Right lobe of liver (tissue), 6 donors: ENCODE results near the gene GUCY2D. TPM values are rescaled to one million over a fixed set of nuclear protein-coding genes. Genes with fewer than 3 reads are reported as not detected.

Source experiments
- ATAC-seq, 4 donors: fragments of 200-7000 bp; cut with Tn5 transposase; one replicate each; pipeline ENCODE4 v1.9.1; 2020; ENCODE audit warnings: mild to moderate bottlenecking in 4 of 4, moderate library complexity in 4 of 4
- DNase-seq, 3 donors: peaks; one replicate each; pipeline ENCODE4 v3.0.0-alpha.2; 2020
- H3K27ac ChIP-seq, 3 donors: fragments of 200-600 bp; one replicate each; pipeline ENCODE4 v1.8.0; 2022
- H3K27me3 ChIP-seq, 2 donors: fragments of 200-600 bp; one replicate each; pipeline ENCODE4 v1.8.0; 2022
- H3K36me3 ChIP-seq, 4 donors: fragments of 200-600 bp; sonication (generic) in 1 of 4; one replicate each; pipeline versions ENCODE4 v1.5.1 to v1.8.0; 2017 to 2022; ENCODE audit warnings: control low read depth in 1 of 4
- H3K4me1 ChIP-seq, 4 donors: fragments of 200-600 bp; sonication (generic) in 1 of 4; one replicate each; pipeline versions ENCODE4 v1.5.1 to v1.8.0; 2017 to 2022; ENCODE audit warnings: control low read depth in 1 of 4
- H3K4me3 ChIP-seq, 3 donors: fragments of 200-600 bp; one replicate each; pipeline ENCODE4 v1.8.0; 2022
- H3K9me3 ChIP-seq, 4 donors: fragments of 200-600 bp; sonication (generic) in 1 of 4; one replicate each; pipeline versions ENCODE4 v1.5.1 to v1.8.0; 2017 to 2022; ENCODE audit warnings: control low read depth in 1 of 4
- POLR2A ChIP-seq: fragments of 450-650 bp; IDR thresholded peaks from one replicate; pipeline ENCODE4 v1.6.1; 2017; ENCODE audit warnings: antibody characterized with exemption, mild to moderate bottlenecking
- WGBS: methylation state at CpG from one replicate; pipeline ENCODE4 v1.1.6; 2018; ENCODE audit warnings: low coverage, low lambda C conversion rate; ENCODE audit not compliant: insufficient coverage; ENCODE audit errors: missing lambda C conversion rate; 5-methylcytosine and 5-hydroxymethylcytosine counted together
- intact Hi-C, 2 donors: fragments of 100-400 bp; cut with DNase I; formaldehyde crosslinking; loops; one replicate each; pipeline versions ENCODE4 v1.11.2 to v1.14.1; 2022
- total RNA-seq, 6 experiments: library from RNA; depleted of rRNA in 2 of 6; stranded (reverse); fragments of >200 nt in 2 of 6; fragmentation: NEBNext Ultra II Directional in 3 of 6; extraction: Animal tissue kit (Norgen Biotek cat#: 25700) in 3 of 6; gene quantifications; one replicate each; pipeline versions ENCODE4 v1.1.0 to v1.2.4, GENCODE V29; 2016 to 2023
- TF ChIP-seq, protein P1 (sequence below), 4 donors: fragments of 200-600 bp in 3 of 4; fragments of 450-650 bp in 1 of 4; IDR thresholded peaks; one replicate each; pipeline versions ENCODE4 v1.5.1 to v1.8.0; 2016 to 2022; ENCODE audit warnings: antibody characterized with exemption in 4 of 4, mild to moderate bottlenecking in 2 of 4
- donor health status: DM: no; HTN: yes; CAD: no.
- donor health status: DM: no; HTN: no; CAD: no.
- donor health status: DM: no; HTN: no; CAD: no.
- donor health status: DM: no; HTN: yes; CAD: no.
- donor health status: DM: no; HTN: yes; CAD: no.

The GUCY2D gene
- total RNA-seq, 6 experiments from 2014 or later = 0.33 TPM; not detected in 5

GRCh38 chr17:8048236-8048635 lies 45.8 kb downstream of the GUCY2D start:
- Histone ChIP-seq H3K36me3 (no peaks in the 10 kb centered on the region), H3K4me3 (no peak overlapping the region), H3K4me1 (no peaks in the 10 kb centered on the region), H3K9me3 (no peaks in the 10 kb centered on the region), H3K27me3 (no peaks in the 10 kb centered on the region), H3K27ac (no peak overlapping the region)
- ATAC-seq (no peak), DNase-seq (no peak)
- TF ChIP-seq POLR2A = no peak
- TF ChIP-seq, protein P1, sequence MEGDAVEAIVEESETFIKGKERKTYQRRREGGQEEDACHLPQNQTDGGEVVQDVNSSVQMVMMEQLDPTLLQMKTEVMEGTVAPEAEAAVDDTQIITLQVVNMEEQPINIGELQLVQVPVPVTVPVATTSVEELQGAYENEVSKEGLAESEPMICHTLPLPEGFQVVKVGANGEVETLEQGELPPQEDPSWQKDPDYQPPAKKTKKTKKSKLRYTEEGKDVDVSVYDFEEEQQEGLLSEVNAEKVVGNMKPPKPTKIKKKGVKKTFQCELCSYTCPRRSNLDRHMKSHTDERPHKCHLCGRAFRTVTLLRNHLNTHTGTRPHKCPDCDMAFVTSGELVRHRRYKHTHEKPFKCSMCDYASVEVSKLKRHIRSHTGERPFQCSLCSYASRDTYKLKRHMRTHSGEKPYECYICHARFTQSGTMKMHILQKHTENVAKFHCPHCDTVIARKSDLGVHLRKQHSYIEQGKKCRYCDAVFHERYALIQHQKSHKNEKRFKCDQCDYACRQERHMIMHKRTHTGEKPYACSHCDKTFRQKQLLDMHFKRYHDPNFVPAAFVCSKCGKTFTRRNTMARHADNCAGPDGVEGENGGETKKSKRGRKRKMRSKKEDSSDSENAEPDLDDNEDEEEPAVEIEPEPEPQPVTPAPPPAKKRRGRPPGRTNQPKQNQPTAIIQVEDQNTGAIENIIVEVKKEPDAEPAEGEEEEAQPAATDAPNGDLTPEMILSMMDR (IDR thresholded peaks at IDR 0.05) = no peak
- intact Hi-C loops = loop anchor here in 1 of 2 donors (10.0 kb wide), 1 partner anchor 143 kb away; no protein-coding TSS in a partner anchor
- WGBS = no CpG with 5 or more reads among the region's 12 CpGs

DNA sequence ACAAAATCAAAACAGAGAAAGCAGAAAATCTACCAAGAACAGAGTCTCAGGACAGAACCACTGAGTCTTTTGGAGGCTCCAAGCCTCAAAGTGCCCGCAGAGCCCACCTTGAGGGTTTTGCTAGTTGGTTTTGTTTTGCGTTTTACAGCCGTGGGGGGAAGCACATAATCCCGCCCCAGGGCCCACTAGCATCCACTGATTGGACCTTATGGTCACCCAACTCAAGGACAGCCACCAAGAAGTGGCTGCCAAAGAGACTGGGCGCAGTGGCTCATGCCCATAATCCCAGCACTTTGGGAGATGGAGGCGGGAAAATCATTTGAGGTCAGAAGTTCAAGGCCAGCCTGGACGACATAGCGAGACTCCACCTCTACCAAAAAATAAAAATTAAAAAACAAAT lies 46.3 kb downstream of the GUCY2D start:
- H3K27me3 ChIP-seq = no peaks in the 10 kb centered on the region
- no peak for TF ChIP-seq POLR2A
- TF ChIP-seq, protein P1 (IDR thresholded peaks at IDR 0.05) = no peak
- DNase-seq (no peak), ATAC-seq (no peak)
- H3K4me3 ChIP-seq = no peak overlapping the region
- no peaks in the 10 kb centered on the region for H3K36me3 ChIP-seq
- H3K9me3 ChIP-seq = no peaks in the 10 kb centered on the region
- intact Hi-C loops = loop anchor here in 1 of 2 donors (10.0 kb wide), 1 partner anchor 144 kb away; no protein-coding TSS in a partner anchor
- no peaks in the 10 kb centered on the region for H3K4me1 ChIP-seq
- H3K27ac ChIP-seq = no peak overlapping the region
- WGBS = 60% methylated on average over 4 of the region's 8 CpGs

GRCh38 chr17:8051831-8052230 lies 49.4 kb downstream of the GUCY2D start:
- H3K27me3 ChIP-seq = no peaks in the 10 kb centered on the region
- no peak overlapping the region for H3K4me3 ChIP-seq
- ATAC-seq = no peak
- no peak for DNase-seq
- 70% methylated on average over 6 of the region's 7 CpGs for WGBS
- H3K4me1 ChIP-seq = peaks cover 0 to 12% (median 0%) of the 10 kb centered on the region in 4 donors
- intact Hi-C loops = no loop called here
- no peak overlapping the region for H3K27ac ChIP-seq
- no peaks in the 10 kb centered on the region for H3K36me3 ChIP-seq
- H3K9me3 ChIP-seq = no peaks in the 10 kb centered on the region
- TF ChIP-seq POLR2A = no peak
- TF ChIP-seq, protein P1 (IDR thresholded peaks at IDR 0.05) = no peak

DNA sequence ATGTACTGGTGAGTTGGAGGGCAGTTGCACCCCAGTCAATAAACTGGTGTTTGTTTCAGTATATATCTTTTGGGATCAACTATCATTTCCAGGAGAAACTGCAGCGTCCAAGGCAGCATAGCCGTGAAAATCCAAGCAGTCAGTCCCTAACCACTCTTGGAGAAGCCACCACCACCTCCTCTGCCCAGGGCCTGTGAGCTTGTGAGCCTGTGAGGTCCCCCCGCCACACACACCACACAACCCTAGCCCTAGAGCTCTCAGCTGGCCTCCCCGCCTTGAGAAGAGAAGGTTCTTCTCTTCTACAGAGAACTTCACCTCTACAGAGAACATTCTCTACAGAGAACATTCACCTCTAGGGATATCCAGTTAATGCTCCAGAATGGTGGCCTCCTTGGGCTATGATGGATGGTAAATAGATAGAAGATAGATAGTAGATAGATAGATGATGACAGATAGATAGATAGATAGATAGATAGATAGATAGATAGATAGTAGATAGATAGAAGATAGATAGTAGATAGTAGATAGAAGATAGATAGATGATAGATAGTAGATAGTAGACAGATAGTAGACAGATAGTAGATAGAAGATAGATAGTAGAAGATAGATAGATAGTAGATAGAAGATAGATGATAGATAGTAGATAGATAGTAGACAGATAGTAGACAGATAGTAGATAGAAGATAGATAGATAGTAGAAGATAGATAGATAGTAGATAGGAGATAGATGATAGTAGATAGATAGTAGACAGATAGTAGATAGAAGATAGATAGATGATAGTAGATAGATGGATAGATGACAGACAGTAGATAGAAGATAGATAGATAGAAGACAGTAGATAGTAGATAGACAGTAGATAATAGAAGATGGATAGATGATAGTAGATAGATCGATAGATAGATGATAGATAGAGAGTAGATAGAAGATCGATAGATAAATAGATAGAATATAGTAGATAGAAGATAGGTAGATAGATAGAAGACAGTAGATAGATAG lies 50.1 kb downstream of the GUCY2D start:
- Histone ChIP-seq H3K27ac (no peak overlapping the region), H3K27me3 (no peaks in the 10 kb centered on the region), H3K4me1 (peaks cover 0 to 15% (median 2%) of the 10 kb centered on the region in 4 donors), H3K4me3 (no peak overlapping the region), H3K9me3 (no peaks in the 10 kb centered on the region), H3K36me3 (no peaks in the 10 kb centered on the region)
- no peak for TF ChIP-seq POLR2A
- TF ChIP-seq, protein P1 (IDR thresholded peaks at IDR 0.05) = no peak
- DNase-seq (no peak), ATAC-seq (no peak)
- intact Hi-C loops = no loop called here
- WGBS = 69% methylated on average over 5 of the region's 6 CpGs
